HG02642 (cell line): ENCODE measurements around the gene SPDYE17.
"Not testable (repeated sequence)": the region's sequence is repeated elsewhere in the genome, so short reads cannot be mapped to it uniquely, and the experiment has no call there.

ENCODE experiments used
- ATAC-seq: cut with Tn5 transposase; IDR thresholded peaks from one replicate; pipeline ENCODE4 v1.9.1; 2021; ENCODE audit warnings: mild to moderate bottlenecking; ENCODE audit not compliant: unreplicated experiment, poor library complexity

Gene SPDYE17

GRCh38 chr7:76974793-76975579, 57.2 kb downstream of the SPDYE17 start:
- ATAC-seq: not testable (repeated sequence)

GRCh38 chr7:76974336-76974735, 57.8 kb downstream of the SPDYE17 start:
- ATAC-seq: not testable (repeated sequence)

GRCh38 chr7:76972391-76972790, 59.8 kb downstream of the SPDYE17 start:
- ATAC-seq: not testable (repeated sequence)
